Astrocyte (in vitro differentiated cells and primary cell): ENCODE data around the gene RAPGEF5. TPM values are rescaled to one million over a fixed set of nuclear protein-coding genes. Genes with fewer than 3 reads are reported as not detected.

Experiments
- DNase-seq: peaks from one replicate; pipeline ENCODE4 v3.0.0-alpha.2; 2010; ENCODE audit warnings: low read depth
- FAIRE-seq: peaks from 2 replicates; lab custom pipeline; 2011; peaks lifted over from hg19 to GRCh38; lab: Jason Lieb, UNC
- H2AFZ ChIP-seq: 2 replicates; pipeline ENCODE4 v1.6.0; 2012; ENCODE audit warnings: low read depth, low read length, inconsistent platforms
- H3K27ac ChIP-seq: 2 replicates; pipeline ENCODE4 v1.5.1; 2011; ENCODE audit warnings: low read depth, low read length, inconsistent platforms
- H3K27me3 ChIP-seq: 2 replicates; pipeline ENCODE4 v1.6.0; 2011; ENCODE audit warnings: low read length, inconsistent platforms; ENCODE audit not compliant: insufficient read depth
- H3K36me3 ChIP-seq: 2 replicates; pipeline ENCODE4 v1.5.1; 2011; ENCODE audit warnings: low read length, inconsistent platforms; ENCODE audit not compliant: insufficient read depth
- H3K4me1 ChIP-seq: 2 replicates; pipeline ENCODE4 v1.5.1; 2011; ENCODE audit warnings: low read length, inconsistent platforms; ENCODE audit not compliant: insufficient read depth
- H3K4me2 ChIP-seq: 2 replicates; pipeline ENCODE4 v1.6.0; 2012; ENCODE audit warnings: low read length, inconsistent platforms
- H3K4me3 ChIP-seq: 2 replicates; pipeline ENCODE4 v1.5.1; 2011; ENCODE audit warnings: low read depth, mild to moderate bottlenecking, low read length, inconsistent platforms; ENCODE audit not compliant: insufficient read depth
- H3K79me2 ChIP-seq: 2 replicates; pipeline ENCODE4 v1.6.0; 2012; ENCODE audit warnings: mild to moderate bottlenecking, low read length, inconsistent platforms; ENCODE audit not compliant: insufficient read depth
- H3K9ac ChIP-seq: 2 replicates; pipeline ENCODE4 v1.6.0; 2012; ENCODE audit warnings: mild to moderate bottlenecking, low read length, inconsistent platforms
- H3K9me3 ChIP-seq: 2 replicates; pipeline ENCODE4 v1.5.1; 2012; ENCODE audit warnings: low read depth, mild to moderate bottlenecking, low read length, inconsistent platforms; ENCODE audit not compliant: insufficient read depth
- H4K20me1 ChIP-seq: 2 replicates; pipeline ENCODE4 v1.6.0; 2012; ENCODE audit warnings: low read length, inconsistent platforms; ENCODE audit not compliant: insufficient read depth
- H3K27ac Mint-ChIP-seq: one replicate; pipeline ENCODE4 v1.8.0; 2021; ENCODE audit warnings: mild to moderate bottlenecking, mixed read lengths; ENCODE audit not compliant: unreplicated experiment
- H3K27me3 Mint-ChIP-seq: one replicate; pipeline ENCODE4 v1.8.0; 2021; ENCODE audit warnings: low read depth, mixed read lengths; ENCODE audit not compliant: unreplicated experiment
- H3K36me3 Mint-ChIP-seq: one replicate; pipeline ENCODE4 v1.8.0; 2021; ENCODE audit warnings: low read depth, mixed read lengths; ENCODE audit not compliant: unreplicated experiment
- H3K4me1 Mint-ChIP-seq: one replicate; pipeline ENCODE4 v1.8.0; 2021; ENCODE audit warnings: low read depth, mixed read lengths; ENCODE audit not compliant: unreplicated experiment
- H3K4me3 Mint-ChIP-seq: one replicate; pipeline ENCODE4 v1.8.0; 2021; ENCODE audit warnings: mild to moderate bottlenecking, moderate library complexity, mixed read lengths; ENCODE audit not compliant: unreplicated experiment
- H3K9me3 Mint-ChIP-seq: one replicate; pipeline ENCODE4 v1.8.0; 2021; ENCODE audit warnings: mild to moderate bottlenecking, mixed read lengths; ENCODE audit not compliant: unreplicated experiment
- CTCF ChIP-seq: IDR thresholded peaks from 2 replicates; pipeline ENCODE4 v1.5.1; 2011; ENCODE audit warnings: low read depth, mild to moderate bottlenecking, inconsistent platforms, low read length, moderate library complexity; ENCODE audit not compliant: insufficient read depth
- EZH2 ChIP-seq: IDR thresholded peaks from 2 replicates; pipeline ENCODE4 v1.6.1; 2012; ENCODE audit warnings: mild to moderate bottlenecking, low read length, inconsistent platforms; ENCODE audit not compliant: insufficient read depth
- total RNA-seq: library from RNA; stranded (reverse); gene quantifications from 2 replicates; pipeline ENCODE4 v1.2.1, GENCODE V29; 2021

Gene RAPGEF5
- total RNA-seq, 1 donor from 2014 or later = 1.0 TPM

DNA sequence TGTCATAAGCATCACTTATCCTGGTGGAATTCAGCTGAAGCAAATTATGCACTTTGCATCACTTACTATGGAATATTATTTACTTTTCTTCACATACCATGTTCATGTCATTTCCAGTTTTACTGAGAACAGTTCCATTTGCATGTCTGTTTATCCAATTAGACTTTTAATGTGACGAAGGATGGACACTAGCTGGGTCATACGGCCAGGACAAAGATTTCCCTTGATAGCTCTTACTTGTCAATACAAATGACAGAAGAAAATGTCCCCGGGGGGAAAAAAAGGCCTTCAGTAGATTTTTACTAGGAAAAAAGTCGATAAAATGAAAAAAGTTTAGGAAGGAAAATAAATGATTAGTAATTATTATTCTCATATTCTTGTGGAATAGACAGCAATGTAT, 106.6 kb downstream of the RAPGEF5 start:
- Mint-ChIP-seq H3K9me3 (no peaks in the 10 kb centered on the region), H3K27me3 (peaks cover 2% of the 10 kb centered on the region), H3K36me3 (no peaks in the 10 kb centered on the region), H3K4me1 (peaks cover 1% of the 10 kb centered on the region), H3K4me3 (no peak overlapping the region), H3K27ac (no peak overlapping the region)
- Histone ChIP-seq H3K27me3 (peaks cover 2% of the 10 kb centered on the region), H3K4me3 (no peak overlapping the region), H3K27ac (no peak overlapping the region), H2AFZ (no peak overlapping the region), H4K20me1 (no peaks in the 10 kb centered on the region), H3K4me1 (no peaks in the 10 kb centered on the region), H3K9ac (no peak overlapping the region), H3K36me3 (no peaks in the 10 kb centered on the region), H3K79me2 (no peaks in the 10 kb centered on the region), H3K9me3 (no peaks in the 10 kb centered on the region), H3K4me2 (no peak overlapping the region)
- no peak for FAIRE-seq
- no peak for DNase-seq
- TF ChIP-seq CTCF (no peak), EZH2 (no peak)

DNA sequence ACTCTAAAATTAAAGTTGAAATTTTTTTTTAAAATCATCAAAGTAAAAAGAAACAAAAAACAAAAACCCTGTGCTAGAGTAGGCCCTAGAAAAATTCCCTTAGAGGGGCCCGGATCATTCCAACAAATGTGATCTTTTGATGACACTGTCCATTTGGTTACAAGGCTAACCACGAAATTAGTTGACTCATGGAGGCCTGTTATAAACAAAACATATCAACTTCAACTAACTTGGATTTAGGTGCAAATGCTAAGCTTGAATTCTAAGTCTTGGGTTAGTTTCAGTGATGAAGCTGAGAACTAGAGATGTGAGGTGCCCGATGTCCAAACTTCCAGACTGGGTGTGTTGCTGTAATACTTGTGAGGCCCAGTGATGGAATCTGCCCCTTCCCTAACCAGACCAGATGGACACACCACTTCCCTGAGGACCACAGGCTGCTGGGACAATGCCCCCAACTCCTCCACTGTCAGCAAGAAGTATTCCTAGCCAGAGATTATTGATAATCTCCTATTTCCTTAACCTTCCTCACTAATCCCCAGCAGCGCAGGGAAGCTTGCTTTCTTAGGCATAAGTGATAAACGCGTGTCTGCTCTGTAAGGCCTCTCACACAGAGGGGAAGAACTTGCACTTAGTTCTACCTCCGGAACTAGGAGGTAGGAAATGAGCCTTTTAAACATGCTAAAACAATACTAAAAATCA, 108.7 kb downstream of the RAPGEF5 start:
- no peak overlapping the region for H2AFZ ChIP-seq
- peaks cover 2% of the 10 kb centered on the region for H3K27me3 ChIP-seq
- peaks cover 1% of the 10 kb centered on the region for H3K4me1 Mint-ChIP-seq
- H3K4me3 Mint-ChIP-seq = no peak overlapping the region
- H3K9me3 Mint-ChIP-seq = no peaks in the 10 kb centered on the region
- no peak overlapping the region for H3K4me2 ChIP-seq
- no peak for TF ChIP-seq CTCF
- no peak for TF ChIP-seq EZH2
- no peaks in the 10 kb centered on the region for H3K36me3 ChIP-seq
- H3K27me3 Mint-ChIP-seq = peaks cover 2% of the 10 kb centered on the region
- no peak for FAIRE-seq
- no peaks in the 10 kb centered on the region for H3K79me2 ChIP-seq
- no peak overlapping the region for H3K9ac ChIP-seq
- no peaks in the 10 kb centered on the region for H3K36me3 Mint-ChIP-seq
- H3K4me1 ChIP-seq = no peaks in the 10 kb centered on the region
- DNase-seq = no peak
- H3K9me3 ChIP-seq = no peaks in the 10 kb centered on the region
- H3K27ac Mint-ChIP-seq = no peak overlapping the region
- H3K4me3 ChIP-seq = no peak overlapping the region
- H3K27ac ChIP-seq = no peak overlapping the region
- no peaks in the 10 kb centered on the region for H4K20me1 ChIP-seq

DNA sequence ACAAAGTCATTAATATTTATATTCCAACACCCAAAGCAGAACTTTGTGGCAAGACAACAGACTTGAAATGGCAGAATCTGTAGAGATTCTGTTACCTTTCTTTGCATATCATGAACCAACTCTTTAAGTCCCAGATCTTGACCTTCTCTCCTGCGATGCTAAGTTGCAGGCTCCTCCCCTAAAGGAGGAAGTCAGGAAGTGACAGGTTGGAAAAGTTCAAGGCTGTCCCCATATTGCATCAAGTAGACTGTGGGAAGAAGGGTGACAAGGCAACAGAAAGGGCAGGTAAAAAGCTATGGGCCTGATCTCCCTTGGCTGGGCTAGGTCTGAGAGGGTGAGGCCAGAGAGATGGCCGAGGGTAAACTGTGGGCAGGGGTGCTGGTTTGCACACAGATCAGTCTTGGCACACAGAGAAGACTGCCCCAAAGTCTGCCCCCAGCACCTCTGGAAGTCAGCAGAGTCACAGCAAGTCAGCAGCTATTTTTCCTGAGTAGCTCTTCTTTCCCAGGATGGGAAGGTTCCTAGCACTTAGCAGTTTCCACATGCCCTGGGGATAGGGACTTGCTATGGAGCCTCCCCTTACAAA, 115.1 kb downstream of the RAPGEF5 start:
- H3K4me2 ChIP-seq = no peak overlapping the region
- H3K4me3 ChIP-seq = no peak overlapping the region
- no peak overlapping the region for H3K9ac ChIP-seq
- no peaks in the 10 kb centered on the region for H3K9me3 ChIP-seq
- Mint-ChIP-seq H3K9me3 (no peaks in the 10 kb centered on the region), H3K27ac (no peak overlapping the region), H3K27me3 (no peaks in the 10 kb centered on the region), H3K4me1 (no peaks in the 10 kb centered on the region), H3K36me3 (no peaks in the 10 kb centered on the region), H3K4me3 (no peak overlapping the region)
- no peak overlapping the region for H2AFZ ChIP-seq
- H3K36me3 ChIP-seq = no peaks in the 10 kb centered on the region
- no peaks in the 10 kb centered on the region for H3K27me3 ChIP-seq
- no peak for FAIRE-seq
- no peaks in the 10 kb centered on the region for H3K79me2 ChIP-seq
- H3K4me1 ChIP-seq = no peaks in the 10 kb centered on the region
- DNase-seq = no peak
- no peak overlapping the region for H3K27ac ChIP-seq
- no peak for TF ChIP-seq CTCF
- no peak for TF ChIP-seq EZH2
- no peaks in the 10 kb centered on the region for H4K20me1 ChIP-seq
